GM11168 (cell line): ENCODE measurements around the gene PRKD2.

Experiments
- in situ Hi-C: fragments of 300-500 bp; cut with MboI; formaldehyde crosslinking; loops from one replicate; pipeline ENCODE4 v1.12.0; 2022; ENCODE audit warnings: low sequenced_read_pairs; ENCODE audit not compliant: unreplicated experiment

Gene PRKD2

DNA sequence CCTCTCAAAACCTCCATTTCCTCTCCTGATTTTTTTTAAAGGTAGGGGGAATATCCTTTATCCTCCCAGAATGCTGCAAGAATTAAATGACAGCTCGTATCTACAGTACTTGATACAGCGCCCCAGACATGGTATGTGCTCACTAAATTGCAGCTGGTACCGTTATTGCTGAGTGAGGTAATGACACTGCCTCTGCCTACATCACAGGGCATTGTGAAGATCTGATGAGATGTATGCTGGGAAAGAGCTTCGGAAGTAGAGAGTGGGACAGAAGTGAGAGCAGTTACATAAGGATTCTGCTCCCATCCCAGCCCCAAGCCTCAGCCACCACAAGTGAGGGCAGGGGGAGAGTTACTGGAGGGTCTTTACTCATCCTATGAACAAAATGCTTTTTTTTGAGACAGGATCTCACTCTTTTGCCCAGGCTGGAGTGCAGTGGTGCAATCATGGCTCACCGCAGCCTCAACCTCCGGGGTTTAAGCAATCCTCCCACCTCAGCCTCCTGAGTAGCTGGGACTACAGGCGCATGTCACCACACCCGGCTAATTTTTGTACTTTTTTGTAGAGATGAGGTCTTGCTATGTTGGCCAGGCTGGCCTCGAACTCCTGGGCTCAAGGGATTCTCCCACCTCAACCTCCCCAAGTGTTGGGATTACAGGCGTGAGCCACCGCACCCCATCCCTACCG is 27.2 kb upstream of the PRKD2 start:
- in situ Hi-C loops = no loop called here

DNA sequence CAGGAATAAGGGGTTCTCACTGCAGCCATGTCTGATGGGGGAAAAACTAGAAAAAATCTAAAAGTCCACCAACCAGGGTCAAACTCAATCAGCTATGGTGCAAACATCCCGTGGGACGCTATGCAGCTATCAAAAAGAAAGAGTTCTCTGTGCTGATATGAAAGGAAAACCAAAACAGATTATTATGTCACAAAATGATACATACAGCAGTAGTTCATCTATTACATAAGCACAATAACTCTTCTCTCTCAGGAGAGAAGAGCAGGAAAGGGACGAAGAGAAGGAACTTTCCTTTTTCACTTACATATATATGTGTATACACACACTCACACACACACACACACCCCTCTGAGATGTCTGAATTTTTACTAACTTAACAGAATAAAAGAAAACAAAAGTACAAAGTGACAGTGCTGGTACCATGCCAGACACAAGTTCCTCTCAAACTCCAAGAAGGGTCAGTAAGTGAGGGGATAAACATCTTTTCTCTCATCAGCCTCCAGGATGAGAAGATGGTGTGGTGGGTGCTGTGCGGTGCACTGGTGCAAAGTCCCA is 26.1 kb upstream of the PRKD2 start:
- in situ Hi-C loops = no loop called here

DNA sequence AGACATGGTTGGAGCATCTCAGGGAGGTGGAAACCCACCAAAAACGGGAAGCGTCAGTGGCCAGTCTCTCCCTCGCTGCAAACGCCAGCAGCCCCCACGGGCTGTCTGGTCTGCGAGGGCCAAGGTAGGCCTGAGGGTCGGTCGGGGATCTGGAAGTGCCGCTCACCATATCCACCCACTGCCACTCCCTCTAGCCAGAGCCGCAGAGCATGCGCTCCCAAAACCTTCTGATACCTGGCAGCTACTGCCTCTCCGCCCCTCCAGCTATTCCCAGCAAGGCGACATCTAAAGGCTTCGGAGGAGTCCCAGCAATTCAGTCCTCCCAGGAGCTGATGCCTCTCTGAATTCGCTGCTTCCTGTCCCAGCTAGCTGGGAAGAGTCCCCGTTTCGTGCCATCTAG is 24.5 kb upstream of the PRKD2 start:
- in situ Hi-C loops = no loop called here

DNA sequence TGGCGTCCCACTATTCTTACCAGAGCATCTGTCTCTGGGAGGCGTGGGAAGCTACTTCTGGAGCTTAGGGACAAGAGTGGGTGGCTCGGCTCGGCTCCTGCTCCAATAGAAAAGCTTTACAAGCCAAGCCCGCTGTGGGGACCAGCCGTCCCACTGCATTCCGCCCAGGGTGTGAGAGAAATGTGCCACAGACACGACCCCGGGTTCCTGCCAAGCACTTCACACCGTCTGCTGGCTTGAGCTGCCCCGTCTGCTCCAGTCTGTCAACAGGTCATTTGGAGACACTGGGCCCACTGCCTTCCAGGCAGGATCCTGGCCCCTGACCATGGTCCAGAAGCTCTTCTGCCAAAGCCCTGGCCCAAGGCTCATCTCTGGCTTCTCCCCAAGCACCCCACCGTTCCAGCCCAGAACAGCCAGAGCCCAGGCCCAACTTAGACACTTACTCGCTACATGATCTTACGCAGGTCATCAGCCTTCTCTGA is 22.4 kb upstream of the PRKD2 start:
- in situ Hi-C loops = no loop called here

DNA sequence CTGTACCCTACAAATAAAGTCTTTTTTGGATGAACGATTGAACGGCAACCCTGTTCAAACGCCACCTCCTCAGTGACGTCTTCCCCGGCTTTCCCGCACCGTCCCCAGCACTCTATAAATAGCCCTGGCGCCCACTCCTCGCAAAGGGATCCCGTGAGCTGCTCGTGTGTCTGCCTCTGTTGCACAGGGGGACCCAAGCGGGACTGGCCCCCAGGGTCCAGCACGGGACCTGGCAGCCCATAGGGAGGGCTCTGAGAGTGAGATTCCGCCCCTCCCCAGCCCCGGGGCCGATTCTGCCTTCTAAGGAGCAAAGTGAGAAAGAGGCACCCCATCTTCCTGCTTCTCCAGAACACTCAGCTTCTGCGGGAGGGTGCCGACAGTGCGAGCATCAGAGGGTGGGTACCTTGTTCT is 20.9 kb upstream of the PRKD2 start:
- in situ Hi-C loops = no loop called here

DNA sequence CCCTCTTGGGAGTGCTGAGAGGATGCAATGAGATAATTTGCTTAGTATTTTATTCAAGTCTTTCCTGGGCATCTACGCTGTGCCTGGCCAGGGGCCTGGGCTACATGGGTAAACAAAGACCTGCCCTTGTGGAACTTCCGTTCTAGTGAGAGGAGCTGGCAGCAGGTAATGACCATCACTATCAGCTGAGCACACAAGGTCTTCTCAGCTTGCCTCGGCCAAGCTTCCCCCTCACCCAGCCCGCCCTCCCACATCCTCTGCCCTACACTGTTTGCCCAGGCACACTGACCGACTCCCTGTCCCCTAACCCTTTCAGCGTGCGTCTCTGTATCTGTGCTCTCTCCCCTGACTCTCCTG is 20.4 kb upstream of the PRKD2 start:
- in situ Hi-C loops = no loop called here

DNA sequence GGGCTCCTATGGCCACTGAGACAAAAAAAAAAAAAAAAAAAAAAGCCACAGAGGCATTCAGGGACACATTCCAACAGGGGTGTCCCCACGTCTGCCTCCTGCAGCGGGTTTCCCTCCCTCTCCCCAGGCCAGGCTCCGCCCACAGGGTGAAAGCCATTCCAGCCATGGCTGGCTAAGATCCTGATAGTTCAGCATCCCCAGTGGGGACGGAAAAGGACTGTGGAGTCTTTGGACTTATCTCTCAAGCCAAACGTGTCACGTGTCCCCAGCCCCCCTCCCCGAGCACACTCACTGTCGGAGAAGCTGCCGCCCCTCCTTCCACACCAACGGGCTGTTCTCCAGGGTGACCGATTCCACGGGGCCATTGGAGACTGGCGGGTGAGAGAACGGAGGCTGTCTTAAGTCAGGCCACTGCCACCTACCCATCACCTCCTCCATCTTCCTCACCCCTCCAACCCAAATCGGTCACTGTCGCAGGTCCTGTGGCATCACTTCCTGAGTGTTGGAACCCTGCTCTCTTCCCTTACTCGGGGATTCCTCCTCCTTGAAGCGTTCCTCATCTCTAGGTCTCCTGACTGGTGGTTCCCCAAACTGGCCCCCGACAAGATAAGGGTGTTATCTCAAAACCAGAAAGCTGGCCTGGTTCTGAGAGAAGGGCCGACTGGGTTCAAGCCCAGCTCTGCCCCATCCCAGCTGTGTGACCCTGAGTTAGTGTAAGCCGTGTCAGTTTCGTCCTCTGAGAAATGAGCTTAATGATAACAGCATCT is 19.8 kb upstream of the PRKD2 start:
- in situ Hi-C loops = no loop called here

DNA sequence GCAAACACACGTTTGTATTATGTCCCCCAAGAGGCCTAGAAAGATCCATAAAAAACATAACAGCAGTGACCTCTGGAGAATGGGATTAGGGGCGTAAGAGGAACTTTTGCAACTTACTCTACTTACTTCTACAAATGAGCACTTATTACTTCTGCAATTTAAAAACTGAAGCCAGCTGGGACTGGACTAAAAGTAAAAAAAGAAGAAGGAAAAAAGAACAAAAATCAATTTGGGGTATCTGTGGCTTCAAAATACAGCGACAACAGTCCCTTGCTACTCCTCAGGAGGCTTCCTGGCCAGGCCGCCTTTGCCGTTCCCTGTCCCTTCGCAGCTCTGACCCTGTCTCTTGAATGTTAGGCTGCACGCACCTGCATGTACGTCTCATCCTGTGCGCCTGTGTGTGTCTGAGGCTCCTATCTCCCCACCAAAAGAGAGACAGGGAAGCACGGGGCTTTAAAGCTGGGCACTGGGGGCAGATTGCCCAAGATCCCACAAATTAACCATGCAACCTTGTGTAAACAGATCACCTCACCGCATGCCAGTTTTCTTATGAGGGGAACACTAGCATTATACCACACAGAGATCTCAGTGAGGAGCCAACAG is 16.9 kb upstream of the PRKD2 start:
- in situ Hi-C loops = no loop called here

DNA sequence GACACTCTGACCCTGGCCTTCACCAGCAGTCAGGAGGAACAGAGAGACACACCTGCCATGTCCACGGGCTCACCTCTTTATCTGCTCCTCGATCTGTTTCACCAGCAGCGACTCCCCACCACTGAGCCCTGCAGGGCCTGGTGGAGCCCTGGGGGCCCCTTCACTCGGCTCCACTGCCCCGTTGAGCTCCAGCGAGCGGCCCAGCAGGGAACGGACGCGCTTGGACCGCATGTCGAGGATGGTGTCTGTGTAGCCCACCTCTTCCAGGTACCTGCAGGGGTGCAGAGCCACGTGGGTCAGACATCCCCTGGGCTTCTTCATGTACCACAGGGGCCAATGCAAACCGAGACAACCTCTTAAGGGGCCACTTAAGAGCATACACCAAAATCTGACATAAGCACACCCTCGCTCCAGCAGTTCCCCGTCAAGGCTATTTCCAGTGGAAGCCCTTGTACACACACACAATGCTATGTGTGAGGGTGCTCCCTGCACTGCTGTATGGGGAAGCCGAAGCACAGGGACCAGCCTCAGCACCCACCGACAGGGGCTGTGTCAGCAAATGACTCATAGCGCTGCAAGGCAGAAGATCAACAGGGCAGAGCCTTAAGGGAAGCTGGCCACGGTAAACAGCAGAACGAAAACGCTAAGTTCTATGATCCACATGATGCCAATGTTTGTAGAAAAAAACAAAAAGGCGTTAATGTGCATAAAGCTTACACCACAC is 16.2 kb upstream of the PRKD2 start:
- in situ Hi-C loops = no loop called here

DNA sequence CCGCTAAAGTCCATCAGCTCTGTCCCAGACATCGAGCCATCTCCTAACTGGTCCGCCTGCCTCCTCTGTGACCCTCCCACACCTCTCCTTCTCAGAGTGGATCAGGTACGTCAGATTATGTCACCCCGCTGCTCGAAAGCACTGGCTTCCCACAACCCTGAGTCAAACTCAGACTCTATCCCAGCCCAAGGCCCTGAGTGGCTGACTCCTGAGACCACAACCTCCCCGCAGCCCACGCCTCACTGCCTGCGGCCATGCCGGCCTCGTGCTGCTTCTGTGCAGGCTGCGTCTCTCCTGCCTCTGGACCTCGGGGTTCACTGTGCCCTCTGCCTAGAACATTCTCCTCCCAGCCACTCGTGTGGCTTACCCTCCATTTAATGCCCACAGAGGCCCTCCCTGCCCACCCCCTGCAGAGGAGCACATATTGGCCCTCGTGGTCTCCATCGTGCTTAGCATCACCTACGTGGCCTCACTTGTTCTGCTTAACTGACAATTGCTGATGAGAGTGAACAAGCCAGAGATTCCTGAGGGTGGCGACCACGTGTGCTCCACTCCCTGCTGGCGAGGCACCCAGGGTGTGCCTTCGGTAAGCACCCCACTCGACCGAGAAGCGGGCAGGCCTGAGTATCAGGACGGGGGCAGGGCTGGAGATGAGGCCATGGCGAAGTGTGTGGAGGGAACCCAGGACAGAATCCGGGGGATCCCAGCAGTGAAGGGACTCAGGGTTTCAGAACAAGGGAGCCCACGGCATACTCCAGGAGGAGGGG is 15.4 kb upstream of the PRKD2 start:
- in situ Hi-C loops = no loop called here

DNA sequence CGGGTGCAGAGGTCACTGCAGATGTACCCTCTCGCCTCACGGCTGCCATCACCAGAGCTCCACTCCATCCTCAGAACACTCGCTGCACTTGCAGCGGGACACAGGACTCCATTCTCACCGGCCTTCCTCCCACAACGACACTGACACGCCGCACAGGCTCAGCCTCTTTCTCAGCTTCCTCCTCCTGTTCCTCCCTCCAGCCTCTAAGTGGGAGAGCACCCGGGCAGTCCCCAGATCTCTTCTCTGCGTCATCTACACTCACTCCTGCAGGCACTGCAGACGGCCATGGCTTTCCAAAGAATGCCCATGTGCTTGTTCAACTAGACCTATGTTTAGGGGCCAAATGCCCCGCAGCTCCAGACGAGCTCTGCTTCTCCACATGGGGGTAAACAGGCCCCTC is 14.7 kb upstream of the PRKD2 start:
- in situ Hi-C loops = no loop called here

DNA sequence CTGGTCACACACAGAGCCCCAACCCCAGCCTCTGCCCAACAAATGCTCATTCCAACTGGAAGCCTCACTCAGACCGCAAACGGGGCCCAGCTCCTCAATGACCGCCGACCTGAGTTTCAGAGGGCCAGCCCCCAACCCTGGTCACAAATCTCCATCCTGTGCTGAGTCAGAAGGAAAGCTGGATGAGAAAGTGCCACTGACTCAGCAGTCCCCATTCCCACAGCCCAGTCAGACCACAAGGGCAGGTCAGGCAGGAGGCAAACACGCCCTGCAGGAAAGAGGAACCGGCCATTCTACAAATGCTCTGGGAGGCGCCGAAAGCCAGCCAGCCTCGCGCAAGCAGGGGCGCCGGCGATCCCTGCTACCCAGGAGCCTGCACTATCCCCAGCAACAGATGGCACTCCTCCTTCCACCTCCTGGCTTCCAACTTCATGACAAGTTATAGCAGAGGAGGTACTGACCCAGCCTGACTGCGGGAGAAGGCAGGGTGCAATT is 14.1 kb upstream of the PRKD2 start:
- in situ Hi-C loops = no loop called here

DNA sequence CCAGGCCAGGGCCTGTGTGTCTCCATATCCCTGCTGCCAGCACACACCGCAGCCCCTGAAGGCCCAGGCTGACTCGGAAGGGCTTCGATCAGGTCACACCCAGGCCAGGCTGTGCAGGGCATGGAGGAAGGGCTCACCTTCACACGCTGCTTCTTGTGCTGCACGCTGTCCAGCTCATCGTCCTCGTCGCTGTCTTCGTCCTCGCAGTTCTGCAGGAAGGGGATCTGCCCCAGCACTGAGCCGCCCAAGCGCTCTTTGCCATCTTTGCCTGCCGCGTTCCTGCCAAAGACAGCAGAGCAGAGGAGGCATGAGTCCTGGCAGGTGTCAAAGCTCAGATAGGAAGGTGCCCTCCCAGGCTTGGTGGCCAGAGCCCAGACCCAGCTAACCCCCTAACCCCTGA is 13.7 kb upstream of the PRKD2 start:
- in situ Hi-C loops = no loop called here

DNA sequence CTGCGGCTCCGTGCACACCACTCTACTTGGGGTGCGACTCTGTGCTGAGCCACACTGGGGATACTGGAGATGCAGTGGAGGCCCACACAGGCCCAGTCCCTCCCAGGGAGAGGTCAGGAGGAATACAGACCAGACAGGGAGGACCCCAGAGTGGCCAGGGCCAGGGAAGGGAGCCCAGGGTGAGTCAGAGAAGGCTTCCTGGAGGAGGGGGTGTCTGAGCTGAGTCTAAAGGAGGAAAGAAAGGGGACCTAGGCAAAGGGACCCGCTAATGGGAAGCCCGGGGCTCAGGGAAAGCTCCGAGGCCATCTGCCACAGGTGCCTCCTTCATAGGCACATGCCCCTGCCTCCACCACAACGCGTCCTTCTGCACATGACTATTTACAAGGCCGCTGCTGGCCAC is 13.3 kb upstream of the PRKD2 start:
- in situ Hi-C loops = no loop called here

DNA sequence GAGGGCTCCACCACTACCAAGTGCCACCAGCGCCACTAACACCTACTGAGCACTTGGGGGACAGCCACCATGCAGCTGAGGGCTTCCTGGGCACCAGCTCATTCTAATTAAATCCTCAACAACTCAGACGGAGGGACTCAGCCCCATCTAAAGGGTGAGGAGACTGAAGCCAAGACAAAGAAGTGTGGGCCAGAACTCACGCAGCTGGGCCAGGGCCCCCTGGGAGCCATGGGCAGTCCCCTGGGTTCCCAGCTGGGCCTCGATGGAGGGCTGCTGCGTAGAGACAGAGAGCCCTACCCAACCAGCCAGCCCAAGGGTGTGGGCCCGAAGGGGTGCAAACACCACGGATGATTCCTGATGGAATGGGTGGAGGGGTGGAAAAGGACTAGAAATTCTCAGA is 12.8 kb upstream of the PRKD2 start:
- in situ Hi-C loops = no loop called here

DNA sequence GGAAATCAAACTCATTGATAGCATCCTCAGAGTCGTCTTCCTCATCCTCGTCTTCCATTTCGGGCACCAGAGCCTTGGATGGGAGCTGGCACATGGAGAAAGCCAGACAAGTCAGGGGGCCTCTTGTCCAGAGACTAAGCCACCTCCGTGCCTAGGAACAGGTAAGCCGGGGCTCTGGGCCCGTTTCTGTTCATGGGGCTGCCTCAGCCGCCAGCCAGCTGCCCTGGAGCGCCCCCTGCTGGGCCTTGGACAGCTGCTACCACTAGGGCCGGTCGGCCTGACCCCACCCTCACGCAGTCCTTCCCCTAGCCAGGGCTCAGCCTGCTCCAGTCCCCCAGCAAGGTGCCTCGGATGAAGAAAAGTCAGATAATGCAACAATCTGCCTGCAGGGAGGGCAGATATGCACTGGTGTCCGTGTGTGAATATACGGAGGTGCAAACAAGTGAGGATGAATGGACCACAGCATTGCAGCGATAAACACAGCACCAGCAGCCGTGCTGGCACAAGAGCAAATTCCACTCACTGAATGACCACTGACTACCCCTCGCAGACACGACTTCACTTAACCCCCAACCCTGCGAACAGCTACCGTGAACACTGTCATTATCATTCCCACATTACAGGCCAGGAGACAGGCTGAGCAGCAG is 11.9 kb upstream of the PRKD2 start:
- in situ Hi-C loops = no loop called here

DNA sequence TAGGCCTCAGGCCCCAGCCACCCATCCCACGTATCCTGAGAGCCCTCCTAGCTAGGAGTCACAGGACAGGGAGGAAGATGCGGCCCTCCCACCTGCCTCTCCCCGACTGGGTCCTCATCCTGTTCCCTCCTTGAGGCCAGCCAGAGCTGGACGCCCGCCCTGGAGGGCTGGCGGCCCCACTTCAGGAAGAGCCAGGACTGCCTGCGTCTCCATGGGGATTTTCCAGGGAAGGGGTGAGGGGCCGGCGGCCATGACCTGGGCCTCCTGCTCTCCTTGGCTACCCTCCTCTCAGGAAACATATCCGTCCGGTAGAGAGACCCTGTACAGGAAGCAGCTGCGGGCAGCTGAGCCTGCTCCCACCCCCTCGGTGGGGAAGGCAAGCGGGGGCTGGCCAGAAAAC is 11.3 kb upstream of the PRKD2 start:
- in situ Hi-C loops = no loop called here

DNA sequence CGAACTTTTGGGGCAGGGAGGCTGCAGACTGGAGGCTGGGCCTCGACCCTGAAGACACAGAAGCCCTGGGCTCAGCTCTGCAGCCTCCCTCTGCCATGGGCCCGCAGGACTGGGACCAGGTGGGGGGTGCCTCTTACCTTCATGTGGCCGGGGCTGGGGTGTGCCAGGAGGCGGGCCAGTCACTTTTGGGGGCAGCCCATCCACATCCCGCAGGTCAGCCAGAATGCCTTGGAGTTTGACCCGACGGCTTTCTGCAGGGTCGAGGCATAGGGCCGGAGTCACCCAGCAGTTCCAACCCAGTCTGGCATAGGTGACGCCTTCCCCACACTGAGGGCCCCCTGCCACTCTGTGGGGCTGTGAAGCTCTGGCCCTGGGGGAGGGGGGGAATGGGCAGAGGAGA is 10.8 kb upstream of the PRKD2 start:
- in situ Hi-C loops = no loop called here

DNA sequence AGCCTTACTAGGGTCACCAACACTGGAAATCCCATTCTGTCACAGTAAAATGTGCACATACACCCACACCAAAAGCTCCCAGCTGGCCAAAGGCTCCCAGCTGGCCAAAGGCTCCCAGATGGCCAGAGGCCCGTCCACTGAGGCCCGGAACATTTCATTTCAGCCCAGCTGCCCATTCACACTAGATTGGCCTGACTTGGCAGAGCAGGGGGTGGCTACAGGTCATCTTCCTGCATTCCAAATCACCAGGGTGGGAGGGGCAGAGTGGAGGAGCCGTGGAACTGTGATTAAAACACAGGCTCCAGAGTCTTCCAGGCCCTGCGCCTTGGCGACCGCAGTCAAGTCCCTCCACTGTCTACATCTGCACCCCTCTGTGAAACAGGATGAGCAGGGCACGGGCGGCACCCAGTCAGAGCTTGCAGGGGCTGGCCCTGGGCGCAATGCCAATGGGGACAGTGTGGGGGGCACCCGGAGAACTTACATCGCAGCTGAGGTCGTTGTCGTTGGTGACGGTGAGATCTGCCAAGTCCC is 10.1 kb upstream of the PRKD2 start:
- in situ Hi-C loops = no loop called here
